Skeletal muscle satellite cell (primary cell): ENCODE results near the gene EPB41L3. TPM values are rescaled to one million over a fixed set of nuclear protein-coding genes. Genes with fewer than 3 reads are reported as not detected.
"Not testable (repeated sequence)": the region's sequence is repeated elsewhere in the genome, so short reads cannot be mapped to it uniquely, and the experiment has no call there.

Source experiments
- H3K27me3 ChIP-seq: 2 replicates; pipeline ENCODE4 v1.7.0; 2013; ENCODE audit warnings: low read length; ENCODE audit not compliant: control insufficient read depth, insufficient read depth
- H3K36me3 ChIP-seq: 2 replicates; pipeline ENCODE4 v1.7.0; 2013; ENCODE audit warnings: mild to moderate bottlenecking, control low read depth, low read length; ENCODE audit not compliant: insufficient read depth
- H3K4me1 ChIP-seq: 2 replicates; pipeline ENCODE4 v1.7.0; 2013; ENCODE audit warnings: low read length; ENCODE audit not compliant: control insufficient read depth, insufficient read depth
- H3K4me2 ChIP-seq: 2 replicates; pipeline ENCODE4 v1.7.0; 2013; ENCODE audit warnings: mild to moderate bottlenecking, low read length
- H3K4me3 ChIP-seq: 2 replicates; pipeline ENCODE4 v1.7.0; 2013; ENCODE audit warnings: low read length
- H3K9ac ChIP-seq: 2 replicates; pipeline ENCODE4 v1.7.0; 2013; ENCODE audit warnings: mild to moderate bottlenecking, low read depth, low read length, moderate library complexity
- H3K9me3 ChIP-seq: replicated peaks from 2 replicates; pipeline ENCODE4 v1.7.0; 2013; ENCODE audit warnings: mild to moderate bottlenecking, control low read depth, low read length
- total RNA-seq: library from RNA; depleted of rRNA; stranded (reverse); fragments of >200 nt; gene quantifications from 2 replicates; pipeline ENCODE4 v1.2.3, GENCODE V29; 2012; rRNA removed

EPB41L3 gene
- 80.1 and 100 TPM in 2 replicates for total RNA-seq

- Histone ChIP-seq H3K4me3 (peak within 1 kb of the TSS; percentile 30), H3K36me3 (no peaks in the 10 kb centered on the region), H3K27me3 (peaks cover 3% of the 10 kb centered on the region), H3K9me3 (no peaks in the 10 kb centered on the region), H3K4me1 (no peaks in the 10 kb centered on the region), H3K4me2 (no peak within 1 kb of the TSS), H3K9ac (no peak within 1 kb of the TSS)
These were observed at the start of gene EPB41L3 for GRCh38 chr18:5543773-5544389. Gene EPB41L3 (minus strand): TSS chr18:5543997. CDS start chr18:5489183, 54,814 bp downstream.

- Histone ChIP-seq H3K27me3 (no peaks in the 10 kb centered on the region), H3K36me3 (no peaks in the 10 kb centered on the region), H3K4me1 (no peaks in the 10 kb centered on the region), H3K4me2 (no peak overlapping the region), H3K9me3 (no peaks in the 10 kb centered on the region), H3K9ac (no peak overlapping the region), H3K4me3 (no peak overlapping the region)
These were observed 44.7 kb upstream of the EPB41L3 start for GRCh38 chr18:5588529-5588928.

GRCh38 chr18:5585653-5586052, 41.9 kb upstream of the EPB41L3 start:
- no peaks in the 10 kb centered on the region for H3K4me1 ChIP-seq
- no peak overlapping the region for H3K4me3 ChIP-seq
- no peaks in the 10 kb centered on the region for H3K9me3 ChIP-seq
- H3K36me3 ChIP-seq: no peaks in the 10 kb centered on the region
- H3K27me3 ChIP-seq: no peaks in the 10 kb centered on the region
- no peak overlapping the region for H3K4me2 ChIP-seq
- H3K9ac ChIP-seq: no peak overlapping the region

GRCh38 chr18:5584746-5585417, 41.1 kb upstream of the EPB41L3 start:
- Histone ChIP-seq H3K4me2 (no peak overlapping the region), H3K27me3 (no peaks in the 10 kb centered on the region), H3K36me3 (no peaks in the 10 kb centered on the region), H3K9me3 (no peaks in the 10 kb centered on the region), H3K4me3 (no peak overlapping the region), H3K4me1 (no peaks in the 10 kb centered on the region), H3K9ac (no peak overlapping the region)

GRCh38 chr18:5582849-5583681, 39.3 kb upstream of the EPB41L3 start:
- Histone ChIP-seq H3K9me3 (no peaks in the 10 kb centered on the region), H3K27me3 (no peaks in the 10 kb centered on the region), H3K4me1 (no peaks in the 10 kb centered on the region), H3K4me3 (no peak overlapping the region), H3K9ac (no peak overlapping the region), H3K36me3 (no peaks in the 10 kb centered on the region), H3K4me2 (no peak overlapping the region)

GRCh38 chr18:5582076-5582475, 38.3 kb upstream of the EPB41L3 start:
- Histone ChIP-seq H3K9me3 (no peaks in the 10 kb centered on the region), H3K9ac (no peak overlapping the region), H3K27me3 (no peaks in the 10 kb centered on the region), H3K4me2 (no peak overlapping the region), H3K36me3 (no peaks in the 10 kb centered on the region), H3K4me3 (no peak overlapping the region), H3K4me1 (no peaks in the 10 kb centered on the region)

- no peaks in the 10 kb centered on the region for H3K4me1 ChIP-seq
- no peak overlapping the region for H3K4me3 ChIP-seq
- no peaks in the 10 kb centered on the region for H3K27me3 ChIP-seq
- H3K9ac ChIP-seq: no peak overlapping the region
- no peaks in the 10 kb centered on the region for H3K36me3 ChIP-seq
- no peaks in the 10 kb centered on the region for H3K9me3 ChIP-seq
- no peak overlapping the region for H3K4me2 ChIP-seq
These were observed 31.0 kb upstream of the EPB41L3 start for GRCh38 chr18:5574843-5575242.

- Histone ChIP-seq H3K9ac (no peak overlapping the region), H3K27me3 (no peaks in the 10 kb centered on the region), H3K9me3 (no peaks in the 10 kb centered on the region), H3K4me1 (no peaks in the 10 kb centered on the region), H3K4me2 (no peak overlapping the region), H3K36me3 (no peaks in the 10 kb centered on the region), H3K4me3 (no peak overlapping the region)
These were observed 27.9 kb upstream of the EPB41L3 start for GRCh38 chr18:5571666-5572065.

- not testable (repeated sequence) for H3K9ac ChIP-seq, H3K4me3 ChIP-seq, H3K9me3 ChIP-seq
These were observed 26.8 kb upstream of the EPB41L3 start for GRCh38 chr18:5570613-5571012.

GRCh38 chr18:5568416-5568815, 24.6 kb upstream of the EPB41L3 start:
- no peak overlapping the region for H3K4me3 ChIP-seq
- H3K27me3 ChIP-seq: no peaks in the 10 kb centered on the region
- H3K4me1 ChIP-seq: no peaks in the 10 kb centered on the region
- no peak overlapping the region for H3K9ac ChIP-seq
- no peaks in the 10 kb centered on the region for H3K9me3 ChIP-seq
- H3K4me2 ChIP-seq: no peak overlapping the region
- no peaks in the 10 kb centered on the region for H3K36me3 ChIP-seq

More at GRCh38 chr18:5570613-5571012, 26.8 kb upstream of the EPB41L3 start:
- H3K27me3 ChIP-seq, H3K36me3 ChIP-seq, H3K4me2 ChIP-seq, H3K4me1 ChIP-seq: not testable (repeated sequence)

- Histone ChIP-seq H3K4me2 (no peak overlapping the region), H3K4me1 (no peaks in the 10 kb centered on the region), H3K36me3 (no peaks in the 10 kb centered on the region), H3K4me3 (no peak overlapping the region), H3K27me3 (no peaks in the 10 kb centered on the region), H3K9ac (no peak overlapping the region), H3K9me3 (peaks cover 4% of the 10 kb centered on the region)
These were observed 15.1 kb upstream of the EPB41L3 start for GRCh38 chr18:5558851-5559250.
